AG04449 (cell line): ENCODE measurements around the gene LCE3E.

Experiments used
- CTCF ChIA-PET: fragments of 350-600 bp; formaldehyde crosslinking; extraction: SDS; loops from one replicate; lab custom pipeline; 2021; ENCODE audit warnings: antibody characterized with exemption; lab: Yijun Ruan, JAX
- POLR2A ChIA-PET: fragments of 400-600, 350-600 bp; formaldehyde crosslinking; extraction: SDS; loops from one replicate; lab custom pipeline; 2020; ENCODE audit warnings: antibody characterized with exemption, inconsistent platforms; lab: Yijun Ruan, JAX
- DNase-seq: peaks from one replicate; pipeline ENCODE4 v3.0.0-alpha.2; 2010; ENCODE audit warnings: low read depth, low spot score
- H3K4me3 ChIP-seq: 2 replicates; pipeline ENCODE4 v1.5.1; 2011; ENCODE audit warnings: low read depth, mild to moderate bottlenecking, control low read depth, low read length
- TF ChIP-seq, protein P1 (sequence below): IDR thresholded peaks from one replicate; pipeline ENCODE4 v1.5.1; 2011; ENCODE audit warnings: mild to moderate bottlenecking, moderate library complexity, low read length, control low read depth, inconsistent platforms; ENCODE audit not compliant: insufficient read depth; ENCODE audit errors: missing control alignments

LCE3E gene

DNA sequence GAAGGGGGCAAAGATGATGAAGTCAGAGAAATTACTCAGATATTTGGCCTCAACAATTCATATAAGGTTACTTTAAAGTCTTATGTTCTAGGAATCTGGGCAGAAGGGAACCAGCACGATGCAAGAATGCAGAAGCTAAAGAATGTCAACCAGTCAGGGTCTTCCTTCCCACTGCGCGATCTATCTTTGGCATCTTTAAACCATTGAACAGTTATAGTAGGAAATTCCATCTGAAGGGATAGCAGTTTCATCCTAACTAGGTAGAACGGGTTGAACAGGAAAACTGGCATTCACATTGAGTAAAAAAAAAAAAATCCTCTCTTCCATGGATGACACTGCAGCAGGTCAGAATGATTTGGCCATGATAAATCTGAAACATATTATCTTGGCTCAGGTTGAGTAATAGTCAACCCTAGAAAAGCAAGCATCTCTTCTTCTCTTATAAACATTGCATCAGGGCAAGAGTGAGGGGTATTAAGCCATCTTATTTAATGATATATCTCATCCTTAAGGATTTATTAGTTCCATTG, 46.0 kb downstream of the LCE3E start:
- TF ChIP-seq, protein P1, sequence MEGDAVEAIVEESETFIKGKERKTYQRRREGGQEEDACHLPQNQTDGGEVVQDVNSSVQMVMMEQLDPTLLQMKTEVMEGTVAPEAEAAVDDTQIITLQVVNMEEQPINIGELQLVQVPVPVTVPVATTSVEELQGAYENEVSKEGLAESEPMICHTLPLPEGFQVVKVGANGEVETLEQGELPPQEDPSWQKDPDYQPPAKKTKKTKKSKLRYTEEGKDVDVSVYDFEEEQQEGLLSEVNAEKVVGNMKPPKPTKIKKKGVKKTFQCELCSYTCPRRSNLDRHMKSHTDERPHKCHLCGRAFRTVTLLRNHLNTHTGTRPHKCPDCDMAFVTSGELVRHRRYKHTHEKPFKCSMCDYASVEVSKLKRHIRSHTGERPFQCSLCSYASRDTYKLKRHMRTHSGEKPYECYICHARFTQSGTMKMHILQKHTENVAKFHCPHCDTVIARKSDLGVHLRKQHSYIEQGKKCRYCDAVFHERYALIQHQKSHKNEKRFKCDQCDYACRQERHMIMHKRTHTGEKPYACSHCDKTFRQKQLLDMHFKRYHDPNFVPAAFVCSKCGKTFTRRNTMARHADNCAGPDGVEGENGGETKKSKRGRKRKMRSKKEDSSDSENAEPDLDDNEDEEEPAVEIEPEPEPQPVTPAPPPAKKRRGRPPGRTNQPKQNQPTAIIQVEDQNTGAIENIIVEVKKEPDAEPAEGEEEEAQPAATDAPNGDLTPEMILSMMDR: no peak
- POLR2A ChIA-PET: no interaction called here
- CTCF ChIA-PET: interaction anchor here (1.0 kb wide), 1 partner anchor 61 kb away, joined by 3 read pairs; no protein-coding TSS in a partner anchor
- DNase-seq: no peak
- no peak overlapping the region for H3K4me3 ChIP-seq

DNA sequence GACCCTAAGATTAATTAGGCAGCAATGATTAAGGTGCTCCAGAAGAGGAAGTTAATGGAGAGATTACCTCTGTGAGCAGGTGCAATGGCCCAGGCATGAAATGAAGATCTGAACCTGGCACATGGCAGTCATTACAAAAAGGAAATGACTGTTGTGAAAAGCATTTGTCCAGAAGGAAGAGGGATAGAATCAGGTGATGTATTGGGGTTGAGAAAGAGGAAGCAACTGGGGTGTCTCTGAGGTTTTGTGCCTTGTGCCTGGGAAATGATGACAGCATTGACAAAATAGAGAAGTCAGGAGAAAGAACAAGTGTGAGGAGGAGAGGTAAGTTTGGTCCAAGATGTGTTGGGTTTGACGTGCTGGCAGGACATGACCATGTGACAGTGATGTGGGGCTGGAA, 46.7 kb downstream of the LCE3E start:
- H3K4me3 ChIP-seq: no peak overlapping the region
- TF ChIP-seq, protein P1: no peak
- ChIA-PET CTCF (interaction anchor here (0.7 to 1.0 kb wide), 2 partner anchors 55 to 60 kb away, joined by 3 read pairs; no protein-coding TSS in a partner anchor), POLR2A (no interaction called here)
- no peak for DNase-seq

DNA sequence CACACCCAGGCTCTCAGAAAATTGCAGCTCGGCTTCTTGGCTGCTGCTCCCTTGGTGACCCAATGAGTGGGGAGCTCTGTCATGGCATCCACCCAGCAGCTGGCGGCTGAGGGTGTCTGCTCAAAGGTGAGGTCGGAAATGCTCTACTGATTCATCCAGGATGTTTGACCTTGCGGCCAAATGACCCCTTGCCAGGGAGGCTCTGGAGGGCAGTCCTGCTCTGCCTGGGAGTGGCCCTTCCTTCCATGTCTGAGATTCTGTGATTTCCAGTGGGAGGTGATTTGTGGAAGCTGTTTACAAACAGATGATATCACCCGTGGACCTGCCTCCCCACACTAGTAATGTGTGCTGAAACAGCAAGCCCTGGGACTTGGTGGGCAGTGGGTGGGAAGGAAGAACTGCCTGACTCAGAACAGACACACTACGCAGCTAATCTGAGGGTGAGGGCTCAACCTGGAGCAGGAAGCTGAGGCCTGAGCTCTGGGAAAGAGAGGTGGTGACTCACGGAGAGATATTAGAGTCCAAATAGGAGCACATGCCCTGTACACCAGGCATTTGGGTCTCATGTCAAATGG, 49.3 kb downstream of the LCE3E start:
- no peak overlapping the region for H3K4me3 ChIP-seq
- CTCF ChIA-PET: no interaction called here
- POLR2A ChIA-PET: no interaction called here
- no peak for DNase-seq
- TF ChIP-seq, protein P1: no peak

DNA sequence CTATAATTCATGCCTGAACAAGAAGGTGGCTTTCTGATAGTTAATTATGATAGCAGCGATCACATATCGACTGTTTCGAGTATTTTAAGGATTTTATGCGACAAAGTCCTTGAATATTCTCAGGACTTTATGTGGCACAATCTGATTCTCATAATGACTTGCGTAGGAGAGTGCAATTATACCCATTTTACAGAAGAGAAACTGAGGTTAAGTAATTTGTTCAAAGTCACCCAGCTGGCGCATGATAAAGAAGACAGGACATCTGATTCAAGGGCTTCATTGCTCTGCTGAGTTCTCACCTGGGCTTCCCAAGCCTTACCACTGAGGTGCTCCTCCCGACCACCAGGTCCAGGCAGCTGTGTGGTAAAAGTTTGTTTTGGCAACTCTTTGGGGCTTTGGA, 50.5 kb downstream of the LCE3E start:
- no peak overlapping the region for H3K4me3 ChIP-seq
- CTCF ChIA-PET: no interaction called here

More for the DNA sequence above, 50.5 kb downstream of the LCE3E start:
- TF ChIP-seq, protein P1: no peak
- POLR2A ChIA-PET: no interaction called here
- DNase-seq: no peak
